K562 (cell line): ENCODE data around the gene CHCHD6.

Source experiments
- ARNT ChIP-seq, 2 experiments: fragments of 450-650 bp; IDR thresholded peaks; 2 replicates each; pipeline ENCODE4 v1.6.1; 2016; ENCODE audit warnings: mild to moderate bottlenecking in 1 of 2
- ESRRA ChIP-seq: fragments of 450-650 bp; IDR thresholded peaks from 2 replicates; pipeline ENCODE4 v1.6.1; 2014; ENCODE audit warnings: low read depth, mild to moderate bottlenecking, moderate library complexity, borderline replicate concordance
- MEF2D ChIP-seq: conservative IDR thresholded peaks from 2 replicates; pipeline ENCODE4 v1.6.1; 2016; ENCODE audit warnings: low read depth, missing genetic modification characterization, missing compliant biosample characterization
- NR2C2 ChIP-seq, 2 experiments: fragments of 200-800 bp in 1 of 2; sonication (Bioruptor generic) in 1 of 2; sonication (generic) in 1 of 2; formaldehyde crosslinking in 1 of 2; IDR thresholded peaks; 2 replicates each; pipeline versions ENCODE4 v1.6.1 to v1.8.0; 2016 to 2022; ENCODE audit warnings: mild to moderate bottlenecking in 1 of 2, missing compliant biosample characterization in 1 of 2, missing genetic modification characterization in 1 of 2, missing genetic modification reagents in 1 of 2
- POLR2A ChIP-seq: fragments of 450-650 bp; conservative IDR thresholded peaks from 2 replicates; pipeline ENCODE4 v1.6.1; 2016
- RAD21 ChIP-seq, 2 experiments: fragments of 250-450 bp in 1 of 2; fragments of 450-650 bp in 1 of 2; sonication (Bioruptor Pico) in 1 of 2; formaldehyde crosslinking in 1 of 2; IDR thresholded peaks in 1 of 2; conservative IDR thresholded peaks in 1 of 2; 2 replicates each; pipeline versions ENCODE4 v1.4.0 to v1.8.0; 2020 to 2022; ENCODE audit warnings: mild to moderate bottlenecking in 2 of 2, moderate library complexity in 1 of 2
- RB1 ChIP-seq: fragments of 450-650 bp; IDR thresholded peaks from 2 replicates; pipeline ENCODE4 v1.6.1; 2017; ENCODE audit warnings: low read depth, mild to moderate bottlenecking
- TF ChIP-seq, protein P1 (sequence below): fragments of 450-650 bp; formaldehyde crosslinking; IDR thresholded peaks from 2 replicates; pipeline ENCODE4 v1.4.0; 2020; ENCODE audit warnings: mild to moderate bottlenecking, mixed read lengths
- TF ChIP-seq, protein P2 (sequence below): fragments of 250-450 bp; sonication (Bioruptor Pico); IDR thresholded peaks from 2 replicates; pipeline ENCODE4 v1.5.0; 2021; ENCODE audit warnings: mild to moderate bottlenecking, borderline replicate concordance
- TF ChIP-seq, protein P3 (sequence below), 3 experiments: IDR thresholded peaks in 2 of 3; conservative IDR thresholded peaks in 1 of 3; 2 replicates each; pipeline ENCODE4 v1.5.1; 2011 to 2012; ENCODE audit warnings: low read length in 3 of 3, mild to moderate bottlenecking in 3 of 3, control low read depth in 2 of 3, improper control_type of control experiment in 1 of 3, inconsistent platforms in 1 of 3, low read depth in 1 of 3, mixed read lengths in 1 of 3, moderate library complexity in 1 of 3; ENCODE audit not compliant: insufficient read depth in 2 of 3

- TF ChIP-seq, protein P1, sequence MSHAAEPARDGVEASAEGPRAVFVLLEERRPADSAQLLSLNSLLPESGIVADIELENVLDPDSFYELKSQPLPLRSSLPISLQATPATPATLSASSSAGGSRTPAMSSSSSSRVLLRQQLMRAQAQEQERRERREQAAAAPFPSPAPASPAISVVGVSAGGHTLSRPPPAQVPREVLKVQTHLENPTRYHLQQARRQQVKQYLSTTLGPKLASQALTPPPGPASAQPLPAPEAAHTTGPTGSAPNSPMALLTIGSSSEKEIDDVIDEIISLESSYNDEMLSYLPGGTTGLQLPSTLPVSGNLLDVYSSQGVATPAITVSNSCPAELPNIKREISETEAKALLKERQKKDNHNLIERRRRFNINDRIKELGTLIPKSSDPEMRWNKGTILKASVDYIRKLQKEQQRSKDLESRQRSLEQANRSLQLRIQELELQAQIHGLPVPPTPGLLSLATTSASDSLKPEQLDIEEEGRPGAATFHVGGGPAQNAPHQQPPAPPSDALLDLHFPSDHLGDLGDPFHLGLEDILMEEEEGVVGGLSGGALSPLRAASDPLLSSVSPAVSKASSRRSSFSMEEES (CRISPR knock-in tag) = no peak
- TF ChIP-seq, protein P2, sequence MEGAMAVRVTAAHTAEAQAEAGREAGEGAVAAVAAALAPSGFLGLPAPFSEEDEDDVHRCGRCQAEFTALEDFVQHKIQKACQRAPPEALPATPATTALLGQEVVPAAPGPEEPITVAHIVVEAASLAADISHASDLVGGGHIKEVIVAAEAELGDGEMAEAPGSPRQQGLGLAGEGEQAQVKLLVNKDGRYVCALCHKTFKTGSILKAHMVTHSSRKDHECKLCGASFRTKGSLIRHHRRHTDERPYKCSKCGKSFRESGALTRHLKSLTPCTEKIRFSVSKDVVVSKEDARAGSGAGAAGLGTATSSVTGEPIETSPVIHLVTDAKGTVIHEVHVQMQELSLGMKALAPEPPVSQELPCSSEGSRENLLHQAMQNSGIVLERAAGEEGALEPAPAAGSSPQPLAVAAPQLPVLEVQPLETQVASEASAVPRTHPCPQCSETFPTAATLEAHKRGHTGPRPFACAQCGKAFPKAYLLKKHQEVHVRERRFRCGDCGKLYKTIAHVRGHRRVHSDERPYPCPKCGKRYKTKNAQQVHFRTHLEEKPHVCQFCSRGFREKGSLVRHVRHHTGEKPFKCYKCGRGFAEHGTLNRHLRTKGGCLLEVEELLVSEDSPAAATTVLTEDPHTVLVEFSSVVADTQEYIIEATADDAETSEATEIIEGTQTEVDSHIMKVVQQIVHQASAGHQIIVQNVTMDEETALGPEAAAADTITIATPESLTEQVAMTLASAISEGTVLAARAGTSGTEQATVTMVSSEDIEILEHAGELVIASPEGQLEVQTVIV (CRISPR knock-in tag) = no peak
- TF ChIP-seq, protein P3, sequence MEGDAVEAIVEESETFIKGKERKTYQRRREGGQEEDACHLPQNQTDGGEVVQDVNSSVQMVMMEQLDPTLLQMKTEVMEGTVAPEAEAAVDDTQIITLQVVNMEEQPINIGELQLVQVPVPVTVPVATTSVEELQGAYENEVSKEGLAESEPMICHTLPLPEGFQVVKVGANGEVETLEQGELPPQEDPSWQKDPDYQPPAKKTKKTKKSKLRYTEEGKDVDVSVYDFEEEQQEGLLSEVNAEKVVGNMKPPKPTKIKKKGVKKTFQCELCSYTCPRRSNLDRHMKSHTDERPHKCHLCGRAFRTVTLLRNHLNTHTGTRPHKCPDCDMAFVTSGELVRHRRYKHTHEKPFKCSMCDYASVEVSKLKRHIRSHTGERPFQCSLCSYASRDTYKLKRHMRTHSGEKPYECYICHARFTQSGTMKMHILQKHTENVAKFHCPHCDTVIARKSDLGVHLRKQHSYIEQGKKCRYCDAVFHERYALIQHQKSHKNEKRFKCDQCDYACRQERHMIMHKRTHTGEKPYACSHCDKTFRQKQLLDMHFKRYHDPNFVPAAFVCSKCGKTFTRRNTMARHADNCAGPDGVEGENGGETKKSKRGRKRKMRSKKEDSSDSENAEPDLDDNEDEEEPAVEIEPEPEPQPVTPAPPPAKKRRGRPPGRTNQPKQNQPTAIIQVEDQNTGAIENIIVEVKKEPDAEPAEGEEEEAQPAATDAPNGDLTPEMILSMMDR (IDR thresholded peaks at IDR 0.05 in 2 of 3, conservative IDR thresholded peaks at IDR 0.05 in 1 of 3; ENCODE audit: insufficient read depth in 2 of 3, low read depth in 1 of 3, low read length in 3 of 3) = no peak
- no peak for TF ChIP-seq MEF2D (tag)
- no peak for TF ChIP-seq ARNT (IDR thresholded peaks at IDR 0.05)
- no peak for TF ChIP-seq POLR2A
- no peak for TF ChIP-seq RB1
- no peak for TF ChIP-seq RAD21 (CRISPR knock-in tag; conservative IDR thresholded peaks at IDR 0.05 in 1 of 2, IDR thresholded peaks at IDR 0.05 in 1 of 2)
- no peak for TF ChIP-seq ESRRA
- no peak for TF ChIP-seq NR2C2 (CRISPR knock-in tag; IDR thresholded peaks at IDR 0.05)
- TF ChIP-seq NR2C2 (tag; IDR thresholded peaks at IDR 0.05) = no peak
Measured at GRCh38 chr3:126983276-126983652, 279.2 kb downstream of the CHCHD6 start.
